NCI-H2196 treated with DMSO at 0.1 percent for 48 hours (cell line): Measurements from ENCODE around the gene MSH5.
A peak's percentile ranks its signal among the peaks of the same experiment; 100 is the strongest.
"Not testable (repeated sequence)": the region's sequence is repeated elsewhere in the genome, so short reads cannot be mapped to it uniquely, and the experiment has no call there.

Experiments used
- DNase-seq: peaks from one replicate; lab custom pipeline; 2025; ENCODE audit not compliant: unreplicated experiment; lab: John Stamatoyannopoulos, UW

Gene MSH5

DNA sequence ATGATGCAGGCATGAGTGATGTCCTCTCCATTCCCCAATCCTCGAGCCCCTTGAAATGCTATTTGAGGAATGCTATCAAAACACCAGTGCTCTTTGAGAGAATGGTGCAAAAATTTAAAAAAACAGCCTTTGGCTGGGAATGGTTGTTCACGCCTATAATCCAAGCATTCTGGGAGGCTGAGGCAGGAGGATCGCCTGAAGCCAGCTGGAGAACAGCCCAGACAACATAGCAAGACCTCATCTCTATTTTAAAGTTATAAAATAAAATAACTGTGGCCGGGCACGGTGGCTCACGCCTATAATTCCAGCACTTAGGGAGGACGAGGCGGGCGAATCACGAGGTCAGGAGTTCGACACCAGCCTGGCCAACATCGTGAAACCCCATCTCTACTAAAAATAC, 60.0 kb downstream of the MSH5 start:
- DNase-seq: no peak

DNA sequence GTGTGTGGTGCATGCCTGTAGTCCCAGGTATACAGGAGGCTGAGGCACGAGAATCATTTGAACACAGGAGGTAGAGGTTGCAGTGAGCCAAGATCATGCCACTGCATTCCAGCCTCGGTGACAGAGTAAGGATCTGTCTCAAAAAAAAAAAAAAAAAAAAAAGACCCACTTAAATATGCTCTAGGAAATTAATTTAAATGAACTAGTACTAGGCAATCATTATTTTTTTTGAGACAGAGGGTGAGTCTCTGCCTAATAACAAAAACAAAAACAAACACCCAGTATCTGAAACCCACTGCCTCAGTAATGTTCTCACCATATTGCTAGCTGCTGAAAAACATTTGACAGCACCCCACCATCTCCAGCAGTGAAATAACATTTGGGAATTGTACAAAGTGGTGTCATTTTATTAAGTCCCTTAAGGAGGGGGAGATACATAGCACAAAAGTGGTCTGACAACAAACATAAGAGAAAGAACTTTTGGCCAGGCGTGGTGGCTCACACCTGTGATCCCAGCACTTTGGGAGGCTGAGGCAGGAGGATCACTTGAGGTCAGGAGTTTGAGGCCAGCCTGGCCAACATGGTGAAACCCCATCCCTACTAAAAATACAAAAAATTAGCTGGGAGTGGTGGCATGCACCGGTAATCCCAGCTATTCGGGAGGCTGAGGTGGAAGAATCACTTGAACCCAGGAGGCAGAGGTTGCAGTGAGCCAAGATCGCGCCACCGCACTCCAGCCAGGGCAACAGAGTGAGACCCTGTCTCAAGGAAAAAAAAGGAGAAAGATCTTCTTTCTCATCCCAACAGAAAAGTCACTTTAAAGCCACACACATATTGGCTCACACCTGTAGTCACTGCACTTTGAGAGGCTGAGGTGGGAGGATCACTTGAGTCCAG, 61.5 kb downstream of the MSH5 start:
- not testable (repeated sequence) for DNase-seq

DNA sequence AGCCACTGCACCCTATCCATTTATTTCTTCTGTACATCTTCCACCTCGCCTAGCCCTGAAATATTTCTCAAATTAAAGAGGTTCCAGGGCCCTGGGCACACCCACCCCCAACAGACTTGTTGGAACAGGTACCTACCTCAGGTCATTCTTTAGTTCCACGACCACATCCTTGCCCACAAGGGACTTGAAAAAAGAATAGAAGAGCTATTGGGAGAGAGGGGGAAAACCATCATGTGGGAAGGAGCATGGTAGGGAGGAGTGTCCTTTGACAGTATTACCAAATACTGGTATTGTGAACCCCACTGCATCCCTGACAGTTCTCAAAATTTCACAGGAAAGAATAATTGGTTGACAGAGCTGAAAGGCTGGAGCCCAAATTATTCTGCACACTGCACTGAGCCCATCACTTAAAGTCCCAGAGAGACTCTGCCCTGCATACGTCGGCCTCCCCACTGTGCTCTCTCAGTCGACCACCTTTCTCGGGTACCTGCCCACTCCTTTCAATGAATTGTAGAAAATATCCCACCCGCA, 66.2 kb downstream of the MSH5 start:
- no peak for DNase-seq

DNA sequence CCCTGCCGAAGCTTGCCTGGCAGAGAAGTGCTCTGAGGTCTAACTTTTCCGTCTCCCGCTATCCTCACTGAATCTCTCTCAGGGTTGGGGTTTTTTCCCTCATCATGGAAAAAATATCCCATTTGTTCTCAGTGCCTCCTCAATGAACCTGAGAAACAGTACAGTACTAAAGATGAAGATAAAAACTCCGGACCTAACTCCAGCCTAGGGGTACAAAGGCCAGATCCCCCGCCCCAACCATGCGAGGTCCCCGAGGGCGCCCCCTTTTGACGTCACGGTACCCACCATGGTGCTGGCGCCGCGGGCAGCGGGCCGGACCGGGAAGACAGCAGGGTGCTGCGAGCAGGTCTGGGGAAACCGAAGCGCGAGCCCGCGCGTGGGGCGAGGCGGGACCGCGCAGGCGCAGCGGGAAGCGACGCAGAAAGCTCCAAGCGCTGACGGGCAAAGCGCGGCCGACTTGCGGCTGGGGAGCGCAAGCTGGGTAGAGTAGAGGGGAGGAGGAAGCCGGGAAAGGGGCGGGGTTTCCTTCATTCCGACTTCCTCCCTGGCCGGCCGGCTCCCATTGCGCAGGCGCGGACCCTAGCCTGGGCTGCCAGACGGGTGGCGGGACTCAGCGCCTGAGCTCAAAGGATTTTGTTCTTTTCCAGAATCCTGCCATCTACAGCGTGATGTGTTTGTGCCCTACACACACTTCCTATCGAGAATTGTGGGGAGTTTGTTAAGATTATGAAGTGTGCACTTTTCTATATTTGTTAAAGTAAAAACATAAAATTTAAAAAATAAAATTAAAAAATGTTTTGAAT, 66.9 kb downstream of the MSH5 start, which contains the start of gene LSM2:
Gene LSM2, minus strand, starts transcription at position 497 of the 803 bp plus-strand sequence. Its CDS starts 209 bp downstream, at position 288.
- peak; percentile 94 for DNase-seq

DNA sequence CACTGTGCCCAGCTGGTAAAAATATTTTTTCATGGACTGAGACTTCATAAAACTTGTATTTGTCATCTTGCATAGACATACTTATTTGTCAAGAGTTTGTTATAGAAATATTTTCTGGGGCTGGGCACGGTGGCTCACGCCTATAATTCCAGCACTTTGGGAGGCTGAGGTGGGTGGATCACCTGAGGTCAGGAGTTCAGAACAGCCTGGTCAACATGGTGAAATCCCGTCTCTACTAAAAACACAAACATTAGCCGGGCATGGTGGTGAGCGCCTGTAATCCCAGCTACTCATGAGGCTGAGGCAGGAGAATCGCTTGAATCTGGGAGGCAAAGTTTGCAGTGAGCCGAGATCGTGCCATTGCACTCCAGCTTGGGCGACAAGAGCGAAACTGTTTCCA, 68.8 kb downstream of the MSH5 start:
- DNase-seq: not testable (repeated sequence)

DNA sequence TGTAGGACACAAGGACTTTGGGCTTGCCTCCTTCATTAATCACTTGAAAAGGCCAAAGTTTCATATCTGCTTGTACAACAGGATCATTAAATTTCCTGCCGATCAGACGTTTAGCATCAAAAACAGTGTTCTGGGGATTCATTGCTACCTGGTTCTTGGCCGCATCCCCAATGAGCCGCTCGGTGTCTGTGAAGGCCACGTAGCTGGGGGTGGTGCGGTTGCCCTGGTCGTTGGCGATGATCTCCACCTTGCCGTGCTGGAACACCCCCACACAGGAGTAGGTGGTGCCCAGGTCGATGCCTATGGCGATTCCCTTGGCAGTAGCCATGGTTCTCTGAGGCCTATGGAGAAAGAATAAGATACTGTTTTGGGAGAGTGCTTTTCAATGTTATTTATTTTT, 71.8 kb downstream of the MSH5 start:
- DNase-seq: no peak
